Trophoblast cell (in vitro differentiated cells and primary cell): ENCODE data around the gene KCTD14.
A peak's percentile ranks its signal among the peaks of the same experiment; 100 is the strongest.

Source experiments
- DNase-seq, 2 donors: peaks; one replicate each; pipeline ENCODE4 v3.0.0-alpha.2; 2016
- H2AFZ ChIP-seq: 2 replicates; pipeline ENCODE4 v1.6.1; 2013; ENCODE audit warnings: low read length, moderate library complexity, mild to moderate bottlenecking; ENCODE audit not compliant: insufficient read depth, poor library complexity
- H2AK5ac ChIP-seq: 2 replicates; pipeline ENCODE4 v1.6.1; 2013; ENCODE audit warnings: mild to moderate bottlenecking, low read length
- H2BK120ac ChIP-seq: 2 replicates; pipeline ENCODE4 v1.6.1; 2013; ENCODE audit warnings: low read length, mild to moderate bottlenecking, moderate library complexity; ENCODE audit not compliant: insufficient read depth, poor library complexity
- H2BK12ac ChIP-seq: 2 replicates; pipeline ENCODE4 v1.6.1; 2013; ENCODE audit warnings: mild to moderate bottlenecking, low read length, moderate library complexity
- H2BK5ac ChIP-seq: 2 replicates; pipeline ENCODE4 v1.6.1; 2013; ENCODE audit warnings: low read length, low read depth, moderate library complexity, mild to moderate bottlenecking; ENCODE audit not compliant: poor library complexity
- H3K14ac ChIP-seq: 2 replicates; pipeline ENCODE4 v1.6.1; 2013; ENCODE audit warnings: mild to moderate bottlenecking, low read length
- H3K18ac ChIP-seq: 2 replicates; pipeline ENCODE4 v1.6.1; 2013; ENCODE audit warnings: mild to moderate bottlenecking, low read length
- H3K23ac ChIP-seq: 2 replicates; pipeline ENCODE4 v1.6.1; 2013; ENCODE audit warnings: low read length
- H3K27ac ChIP-seq: 2 replicates; pipeline ENCODE4 v1.5.1; 2013; ENCODE audit warnings: low read depth, mild to moderate bottlenecking, inconsistent platforms, low read length, moderate library complexity
- H3K27me3 ChIP-seq: 2 replicates; pipeline ENCODE4 v1.6.1; 2013; ENCODE audit warnings: inconsistent platforms, mild to moderate bottlenecking, low read length, moderate library complexity; ENCODE audit not compliant: insufficient read depth
- H3K36me3 ChIP-seq, 2 experiments: 1 replicate in 1 of 2; 2 replicates in 1 of 2; pipeline ENCODE4 v1.6.1; 2013; ENCODE audit warnings: low read length in 2 of 2, mild to moderate bottlenecking in 2 of 2, moderate library complexity in 1 of 2; ENCODE audit not compliant: insufficient read depth in 2 of 2, control insufficient read depth in 1 of 2
- H3K4ac ChIP-seq: 2 replicates; pipeline ENCODE4 v1.6.1; 2013; ENCODE audit warnings: low read depth, mild to moderate bottlenecking, low read length, moderate library complexity
- H3K4me1 ChIP-seq, 2 experiments: 1 replicate in 1 of 2; 2 replicates in 1 of 2; pipeline ENCODE4 v1.6.1; 2013; ENCODE audit warnings: low read length in 2 of 2, mild to moderate bottlenecking in 2 of 2, moderate library complexity in 1 of 2; ENCODE audit not compliant: insufficient read depth in 2 of 2, control insufficient read depth in 1 of 2
- H3K4me2 ChIP-seq: 2 replicates; pipeline ENCODE4 v1.6.1; 2013; ENCODE audit warnings: inconsistent platforms, mild to moderate bottlenecking, low read length, moderate library complexity
- H3K4me3 ChIP-seq: 2 replicates; pipeline ENCODE4 v1.5.1; 2013; ENCODE audit warnings: mild to moderate bottlenecking, low read depth, low read length, inconsistent platforms
- H3K79me1 ChIP-seq: one replicate; pipeline ENCODE4 v1.6.1; 2013; ENCODE audit warnings: low read length
- H3K79me2 ChIP-seq: 2 replicates; pipeline ENCODE4 v1.6.1; 2013; ENCODE audit warnings: low read length, mild to moderate bottlenecking; ENCODE audit not compliant: control insufficient read depth, insufficient read depth, poor library complexity
- H3K9ac ChIP-seq: 2 replicates; pipeline ENCODE4 v1.6.1; 2013; ENCODE audit warnings: mild to moderate bottlenecking, low read length
- H3K9me3 ChIP-seq: 2 replicates; pipeline ENCODE4 v1.6.1; 2013; ENCODE audit warnings: low read depth, mild to moderate bottlenecking, control low read depth, inconsistent platforms, low read length; ENCODE audit not compliant: insufficient read depth
- H4K12ac ChIP-seq: 2 replicates; pipeline ENCODE4 v1.6.1; 2013; ENCODE audit warnings: low read depth, mild to moderate bottlenecking, low read length, moderate library complexity
- H4K8ac ChIP-seq: 2 replicates; pipeline ENCODE4 v1.6.1; 2013; ENCODE audit warnings: low read depth, mild to moderate bottlenecking, low read length, moderate library complexity
- H4K91ac ChIP-seq: one replicate; pipeline ENCODE4 v1.6.1; 2013; ENCODE audit warnings: low read depth, mild to moderate bottlenecking, low read length, moderate library complexity
- WGBS: extraction: QIAGEN DNeasy Blood & Tissue Kit; methylation state at CpG from one replicate; pipeline ENCODE4 v1.1.7; 2013; ENCODE audit warnings: missing lambda C conversion rate; ENCODE audit not compliant: insufficient read length, insufficient coverage; ENCODE audit errors: extremely low coverage; 5-methylcytosine and 5-hydroxymethylcytosine counted together

KCTD14 gene

GRCh38 chr11:78046486-78046854 lies 23.4 kb upstream of the KCTD14 start:
- Histone ChIP-seq H2AK5ac (no peak overlapping the region), H2BK120ac (peak overlapping the region; percentile 68), H2AFZ (no peak overlapping the region), H3K9ac (no peak overlapping the region), H4K91ac (peak overlapping the region; percentile 75), H2BK5ac (no peak overlapping the region), H3K27me3 (no peaks in the 10 kb centered on the region), H3K4me3 (no peak overlapping the region), H3K23ac (no peak overlapping the region), H4K8ac (peak overlapping the region; percentile 72), H3K4ac (no peak overlapping the region), H3K14ac (no peak overlapping the region), H3K4me1 (peaks cover 11 to 17% of the 10 kb centered on the region in 2 experiments), H4K12ac (no peak overlapping the region), H3K27ac (no peak overlapping the region), H3K9me3 (peaks cover 2% of the 10 kb centered on the region), H3K18ac (no peak overlapping the region), H2BK12ac (no peak overlapping the region), H3K79me1 (peaks cover 18% of the 10 kb centered on the region), H3K36me3 (no peaks in the 10 kb centered on the region), H3K4me2 (peak overlapping the region; percentile 51), H3K79me2 (no peaks in the 10 kb centered on the region)
- DNase-seq: no peak
- no CpG with 5 or more reads among the region's 6 CpGs for WGBS

- H3K4me3 ChIP-seq: no peak overlapping the region
- H2BK12ac ChIP-seq: peak overlapping the region; percentile 86
- no peaks in the 10 kb centered on the region for H3K36me3 ChIP-seq
- H3K27me3 ChIP-seq: no peaks in the 10 kb centered on the region
- H2BK5ac ChIP-seq: peak overlapping the region; percentile 33
- no peak overlapping the region for H3K4ac ChIP-seq
- WGBS: no CpG with 5 or more reads among the region's 28 CpGs
- H3K4me2 ChIP-seq: peak overlapping the region; percentile 51
- H3K79me2 ChIP-seq: no peaks in the 10 kb centered on the region
- H4K8ac ChIP-seq: peak overlapping the region; percentile 72
- H3K4me1 ChIP-seq: peaks cover 10 to 14% of the 10 kb centered on the region in 2 experiments
- H4K12ac ChIP-seq: no peak overlapping the region
- H3K79me1 ChIP-seq: peaks cover 15% of the 10 kb centered on the region
- H2BK120ac ChIP-seq: peak overlapping the region; percentile 68
- H3K9ac ChIP-seq: no peak overlapping the region
- peak overlapping the region; percentile 75 for H4K91ac ChIP-seq
- H3K27ac ChIP-seq: no peak overlapping the region
- H3K18ac ChIP-seq: peak overlapping the region; percentile 30
- peak overlapping the region; percentile 51 for H2AK5ac ChIP-seq
- H2AFZ ChIP-seq: peak overlapping the region; percentile 56
- peak; percentile 53 to 76 for DNase-seq
- H3K14ac ChIP-seq: peak overlapping the region; percentile 47
- peaks cover 2% of the 10 kb centered on the region for H3K9me3 ChIP-seq
- H3K23ac ChIP-seq: no peak overlapping the region
Measured at GRCh38 chr11:78045851-78046485, 22.9 kb upstream of the KCTD14 start.

GRCh38 chr11:78044706-78045105 lies 21.6 kb upstream of the KCTD14 start:
- peaks cover 12 to 16% of the 10 kb centered on the region in 2 experiments for H3K4me1 ChIP-seq
- H3K27me3 ChIP-seq: no peaks in the 10 kb centered on the region
- H3K9me3 ChIP-seq: peaks cover 2% of the 10 kb centered on the region
- H3K4ac ChIP-seq: no peak overlapping the region
- H3K4me3 ChIP-seq: no peak overlapping the region
- H3K4me2 ChIP-seq: no peak overlapping the region
- no peak overlapping the region for H3K14ac ChIP-seq
- H2AK5ac ChIP-seq: no peak overlapping the region
- H2BK120ac ChIP-seq: no peak overlapping the region
- H4K8ac ChIP-seq: no peak overlapping the region
- H3K18ac ChIP-seq: no peak overlapping the region
- H3K23ac ChIP-seq: no peak overlapping the region
- no peak overlapping the region for H3K27ac ChIP-seq
- DNase-seq: peak; percentile 58 to 82
- no peak overlapping the region for H2BK5ac ChIP-seq
- H2BK12ac ChIP-seq: no peak overlapping the region
- H2AFZ ChIP-seq: no peak overlapping the region
- H3K9ac ChIP-seq: no peak overlapping the region
- H3K79me1 ChIP-seq: peaks cover 12% of the 10 kb centered on the region
- no peak overlapping the region for H4K12ac ChIP-seq
- H4K91ac ChIP-seq: peak overlapping the region; percentile 7
- WGBS: no CpG with 5 or more reads among the region's 5 CpGs
- H3K79me2 ChIP-seq: no peaks in the 10 kb centered on the region
- H3K36me3 ChIP-seq: no peaks in the 10 kb centered on the region

GRCh38 chr11:78041843-78042440 lies 18.9 kb upstream of the KCTD14 start:
- no peaks in the 10 kb centered on the region for H3K27me3 ChIP-seq
- WGBS: no CpG with 5 or more reads among the region's 14 CpGs
- no peak overlapping the region for H3K4ac ChIP-seq
- H3K79me1 ChIP-seq: peaks cover 12% of the 10 kb centered on the region
- H2BK12ac ChIP-seq: peak overlapping the region; percentile 11
- H3K9me3 ChIP-seq: no peaks in the 10 kb centered on the region
- no peak overlapping the region for H3K4me3 ChIP-seq
- H3K4me1 ChIP-seq: peaks cover 16 to 20% of the 10 kb centered on the region in 2 experiments
- no peaks in the 10 kb centered on the region for H3K36me3 ChIP-seq
- no peak overlapping the region for H3K14ac ChIP-seq
- H2AFZ ChIP-seq: no peak overlapping the region
- no peak overlapping the region for H3K27ac ChIP-seq
- no peak overlapping the region for H3K23ac ChIP-seq
- no peak overlapping the region for H3K18ac ChIP-seq
- DNase-seq: no peak
- peak overlapping the region; percentile 36 for H4K91ac ChIP-seq
- no peak overlapping the region for H4K12ac ChIP-seq
- H3K79me2 ChIP-seq: no peaks in the 10 kb centered on the region
- H3K9ac ChIP-seq: no peak overlapping the region
- no peak overlapping the region for H4K8ac ChIP-seq
- no peak overlapping the region for H3K4me2 ChIP-seq
- peak overlapping the region; percentile 58 for H2AK5ac ChIP-seq
- H2BK5ac ChIP-seq: no peak overlapping the region
- H2BK120ac ChIP-seq: no peak overlapping the region
